DMS79 (cell line): ENCODE measurements around the gene RCVRN.
"Not testable (repeated sequence)": the region's sequence is repeated elsewhere in the genome, so short reads cannot be mapped to it uniquely, and the experiment has no call there.

Experiments
- DNase-seq: peaks from one replicate; lab custom pipeline; 2025; lab: John Stamatoyannopoulos, UW

The RCVRN gene

DNA sequence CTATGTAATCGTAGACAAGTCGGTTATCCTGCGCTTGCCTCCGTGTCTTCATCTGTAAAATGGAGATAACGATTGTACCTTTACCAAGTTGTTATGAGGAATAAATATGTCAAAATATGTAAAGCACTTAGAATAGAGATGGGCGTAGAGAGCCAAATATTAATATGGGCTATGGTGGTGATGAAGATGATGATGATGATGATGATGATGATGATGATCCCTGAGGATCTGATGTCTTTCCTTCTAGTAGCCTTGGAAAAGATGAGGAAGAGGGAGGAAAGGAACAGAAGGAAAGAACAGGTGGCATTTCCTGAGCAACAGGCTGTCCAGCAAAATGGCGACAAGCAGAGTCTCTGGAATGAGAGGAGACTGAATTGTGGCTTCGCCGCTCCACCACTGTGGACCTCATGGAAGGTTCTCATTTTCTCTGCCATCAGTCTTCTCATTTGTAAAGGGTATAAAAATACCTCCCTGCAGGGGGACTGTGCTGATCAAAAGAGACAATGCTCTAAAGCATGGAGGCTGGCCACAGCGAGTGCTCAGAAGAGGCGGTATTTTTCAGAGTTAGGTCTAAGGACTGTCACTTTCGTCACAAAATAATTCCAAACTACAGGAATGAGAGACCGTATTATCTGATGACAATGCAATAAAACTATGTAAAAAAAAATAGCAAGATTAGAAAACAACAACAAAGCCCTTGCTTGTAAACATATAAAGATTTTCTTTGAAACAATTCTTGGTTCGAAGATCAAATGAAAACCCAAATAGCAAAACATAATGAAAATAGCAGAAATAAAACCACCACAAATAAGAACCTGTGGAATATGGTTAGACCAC lies 17.2 kb upstream of the RCVRN start:
- DNase-seq = no peak

DNA sequence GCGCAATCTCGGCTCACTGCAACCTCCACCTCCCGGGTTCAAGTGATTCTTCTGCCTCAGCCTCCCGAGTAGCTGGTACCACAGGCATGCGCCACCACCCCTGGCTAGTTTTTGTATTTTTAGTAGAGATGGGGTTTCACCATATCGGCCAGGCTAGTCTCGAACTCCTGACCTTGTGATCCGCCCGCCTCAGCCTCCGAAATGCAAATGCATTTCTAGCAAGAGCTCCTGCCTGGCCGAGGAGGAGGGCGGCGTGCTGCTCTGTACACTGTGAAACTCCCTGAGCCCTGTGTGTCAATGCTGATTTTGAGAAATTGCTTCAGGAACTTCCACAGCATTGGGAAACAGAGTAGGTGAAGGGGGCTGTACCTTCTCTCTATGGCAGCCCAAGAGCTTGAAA lies 16.1 kb upstream of the RCVRN start:
- DNase-seq = not testable (repeated sequence)

DNA sequence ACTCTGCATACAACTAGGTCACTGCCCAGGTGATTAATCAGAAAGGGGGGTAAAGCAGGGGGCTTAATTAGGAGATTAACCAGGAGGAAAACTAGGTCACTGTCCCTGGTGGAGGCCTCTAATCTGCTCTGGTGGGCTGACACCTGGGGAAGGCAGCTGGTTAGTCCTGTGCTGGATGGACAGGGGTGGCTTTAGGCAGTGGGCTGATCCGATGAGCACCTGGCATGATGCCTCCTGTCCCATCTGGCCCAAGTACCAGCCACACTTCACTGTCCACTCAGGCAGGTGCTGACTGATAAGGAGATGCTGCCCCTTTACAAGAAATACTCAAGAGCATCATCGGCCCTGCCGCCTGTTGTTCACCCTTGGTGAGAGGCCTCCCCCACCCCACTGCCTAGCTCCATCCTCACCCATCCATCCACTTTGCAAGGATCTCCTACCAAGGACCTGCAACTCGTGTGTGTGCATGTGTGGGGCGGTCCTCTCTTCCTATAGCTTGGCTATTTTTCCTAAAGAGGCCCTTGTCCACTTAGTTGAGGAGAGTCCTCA lies 13.8 kb upstream of the RCVRN start:
- DNase-seq = no peak

DNA sequence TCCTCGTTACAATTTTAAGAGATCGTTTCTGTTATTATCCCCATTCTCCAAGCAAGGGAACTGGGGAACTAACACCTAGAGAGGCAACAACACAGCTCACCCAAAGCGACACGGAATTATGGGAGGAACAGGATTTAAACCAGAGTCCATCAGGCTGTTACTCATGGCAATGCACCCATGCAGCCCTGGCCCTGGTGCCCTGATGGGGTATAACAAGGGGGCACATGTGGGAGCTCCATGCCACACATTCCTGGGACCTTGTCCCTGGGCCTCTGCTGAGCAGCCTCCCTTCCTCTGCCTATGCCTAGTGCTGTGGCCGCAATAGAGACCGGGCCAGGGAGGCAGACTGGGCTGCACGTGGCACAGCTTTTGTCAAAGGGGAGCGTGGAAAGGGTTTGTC lies 13.3 kb upstream of the RCVRN start:
- DNase-seq = no peak

DNA sequence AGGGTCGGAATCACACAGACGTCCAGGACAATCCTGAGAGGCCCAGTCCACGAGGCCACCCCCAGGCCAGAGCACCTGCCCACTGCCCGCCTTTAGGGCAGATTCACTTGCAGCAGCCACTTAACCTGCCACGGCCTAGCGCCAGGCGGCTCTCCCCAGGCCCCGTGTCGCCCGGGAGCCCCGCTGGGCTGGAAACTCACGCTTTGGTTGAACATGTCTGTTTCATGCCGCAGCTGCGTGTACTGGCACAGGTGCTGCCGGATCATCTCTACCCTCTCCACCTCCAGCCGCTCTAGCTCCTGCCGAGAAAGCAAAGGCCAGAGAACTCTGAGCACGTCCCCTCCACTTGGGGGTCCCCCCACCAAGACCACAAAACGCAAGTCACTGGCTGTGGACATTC lies 12.7 kb upstream of the RCVRN start:
- DNase-seq = no peak

DNA sequence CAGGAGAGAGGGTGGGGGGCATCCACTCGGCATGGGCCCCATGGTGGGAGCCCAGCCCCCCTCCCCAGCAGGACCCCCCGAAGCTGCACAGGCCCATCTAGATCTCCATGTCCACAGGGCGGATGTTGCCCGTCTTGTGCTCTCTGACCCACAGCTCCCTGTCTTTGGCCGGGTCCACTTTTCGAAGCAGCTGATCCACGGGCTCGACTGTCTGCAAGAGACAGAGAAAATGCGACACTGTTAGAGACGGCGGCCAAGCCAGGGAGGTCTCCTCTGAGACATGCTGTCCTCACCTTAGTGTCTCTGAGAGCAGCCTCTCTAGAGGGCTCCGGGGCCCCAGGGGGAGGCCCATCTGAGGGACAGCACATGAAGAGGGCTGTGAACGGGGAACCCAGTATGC lies 12.1 kb upstream of the RCVRN start:
- no peak for DNase-seq

DNA sequence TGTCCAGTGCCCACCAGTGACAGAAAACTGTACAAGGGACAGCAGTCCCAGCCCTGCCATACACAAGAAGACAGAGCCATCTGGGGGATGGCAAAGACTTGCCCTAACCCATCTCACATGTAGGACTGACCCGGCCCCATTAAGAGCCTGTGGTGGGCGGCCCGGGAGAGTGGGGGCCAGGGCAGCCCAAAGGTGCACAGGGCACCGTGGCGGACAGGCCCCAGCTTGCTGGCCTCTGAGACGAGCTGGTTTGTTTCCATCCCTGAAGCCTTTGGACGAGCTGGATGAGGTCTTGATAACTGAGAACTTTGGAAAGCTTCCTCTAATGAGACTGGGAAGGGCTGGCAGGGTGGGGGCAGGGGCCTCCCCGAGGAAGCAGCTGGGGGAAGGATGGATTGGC lies 11.0 kb upstream of the RCVRN start:
- no peak for DNase-seq

DNA sequence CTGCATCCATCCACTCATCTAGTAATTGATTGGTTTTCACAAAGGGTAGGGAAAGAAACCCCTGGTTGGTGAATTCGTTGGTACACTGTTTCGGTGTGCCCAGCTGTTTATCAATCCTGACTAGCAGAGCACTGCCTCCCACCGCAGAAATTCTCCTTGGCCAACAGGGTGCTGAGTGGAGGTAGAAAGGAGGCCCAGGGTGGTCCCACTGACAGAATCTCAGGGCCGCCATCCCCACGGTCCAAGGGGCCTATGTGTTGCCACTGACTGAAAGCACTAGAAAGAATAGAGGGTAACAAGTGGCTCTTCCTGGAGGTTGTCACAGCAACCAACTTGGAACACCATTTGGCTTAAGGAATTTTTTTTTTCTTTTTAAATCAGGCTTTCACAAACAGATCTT lies 8.4 kb upstream of the RCVRN start:
- DNase-seq = no peak

DNA sequence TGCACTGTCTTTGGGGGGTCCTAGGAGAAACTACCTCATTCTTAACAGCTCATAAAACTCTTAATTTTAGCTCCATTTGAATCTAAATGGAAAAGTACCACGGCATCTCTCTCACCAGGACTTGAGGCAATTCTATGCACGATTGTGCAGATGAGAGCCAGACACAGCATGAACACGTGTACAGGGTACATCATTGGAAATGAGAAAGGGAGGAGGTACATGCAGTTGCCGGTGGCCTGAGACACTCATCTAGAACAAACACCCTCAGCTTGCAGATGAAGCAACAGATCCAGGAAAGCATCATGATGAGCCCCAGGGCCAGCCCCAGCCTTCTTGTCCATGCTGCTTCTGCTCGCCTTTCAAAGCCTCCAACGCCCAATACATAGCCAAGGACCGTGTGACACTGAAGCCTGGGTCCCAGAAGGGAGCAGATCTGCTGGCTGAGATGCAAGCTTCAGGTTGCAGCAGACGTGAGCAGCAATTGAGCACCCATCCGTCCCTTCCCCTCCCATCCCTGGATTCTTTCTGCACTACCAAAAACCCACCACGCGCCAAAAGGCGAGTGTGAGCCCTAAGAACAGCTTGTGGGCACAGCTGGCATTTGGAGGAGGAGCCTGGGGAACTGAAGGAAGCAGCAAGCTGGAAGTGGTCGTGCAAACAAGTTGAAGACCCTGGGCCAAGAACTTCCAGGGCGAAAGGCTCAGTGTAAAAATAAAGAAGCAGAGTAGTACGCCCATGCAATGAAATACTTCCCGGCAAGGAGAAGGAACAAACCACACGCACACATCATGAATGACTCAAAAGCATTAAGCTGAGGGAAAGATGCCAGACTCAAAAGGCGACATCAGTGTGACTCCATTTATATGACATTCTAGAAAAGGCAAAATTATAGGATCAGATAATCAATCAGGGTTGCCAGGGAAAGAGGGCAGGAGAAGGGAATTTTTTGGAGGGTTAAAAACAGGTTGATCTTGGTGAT lies 7.3 kb upstream of the RCVRN start:
- no peak for DNase-seq

DNA sequence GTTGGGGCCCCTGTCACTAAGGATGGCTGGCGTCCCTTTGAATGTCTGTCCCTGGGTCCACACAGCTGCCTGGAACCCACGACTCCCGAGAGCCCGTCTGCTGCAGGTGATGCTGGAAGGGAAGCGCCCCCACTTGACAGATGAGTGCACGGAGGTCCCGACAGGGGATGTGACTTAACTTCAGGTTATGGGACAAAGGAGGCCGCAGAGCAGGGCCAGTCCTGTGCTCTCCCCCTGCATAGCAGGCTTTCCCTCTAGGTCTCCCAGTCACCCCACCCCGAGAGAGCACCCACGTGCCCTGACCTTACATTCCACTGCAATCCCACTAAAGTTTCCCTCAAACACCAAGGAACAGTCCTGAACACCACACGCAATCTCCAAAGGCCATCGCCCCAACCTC lies 6.0 kb upstream of the RCVRN start:
- DNase-seq = no peak

DNA sequence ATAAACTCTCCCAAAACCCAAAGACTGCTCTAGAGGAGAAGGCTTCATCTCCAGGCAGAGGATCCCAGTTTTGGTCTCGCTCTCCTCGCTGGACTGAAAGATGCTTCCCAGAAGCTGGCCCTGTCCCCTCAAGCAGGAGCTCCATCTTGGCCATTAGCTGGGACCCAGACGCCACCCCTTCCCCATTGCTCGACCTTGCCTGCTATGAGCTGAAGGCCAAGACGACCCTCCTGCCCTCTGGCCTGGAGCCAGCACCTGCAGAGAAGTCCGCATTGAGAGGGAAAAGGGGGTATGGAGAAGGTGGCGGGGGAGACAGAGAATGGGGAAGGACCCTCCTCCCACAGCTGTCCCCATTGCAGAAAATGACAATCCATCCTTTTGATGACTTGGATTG lies 3.6 kb upstream of the RCVRN start:
- DNase-seq = no peak

DNA sequence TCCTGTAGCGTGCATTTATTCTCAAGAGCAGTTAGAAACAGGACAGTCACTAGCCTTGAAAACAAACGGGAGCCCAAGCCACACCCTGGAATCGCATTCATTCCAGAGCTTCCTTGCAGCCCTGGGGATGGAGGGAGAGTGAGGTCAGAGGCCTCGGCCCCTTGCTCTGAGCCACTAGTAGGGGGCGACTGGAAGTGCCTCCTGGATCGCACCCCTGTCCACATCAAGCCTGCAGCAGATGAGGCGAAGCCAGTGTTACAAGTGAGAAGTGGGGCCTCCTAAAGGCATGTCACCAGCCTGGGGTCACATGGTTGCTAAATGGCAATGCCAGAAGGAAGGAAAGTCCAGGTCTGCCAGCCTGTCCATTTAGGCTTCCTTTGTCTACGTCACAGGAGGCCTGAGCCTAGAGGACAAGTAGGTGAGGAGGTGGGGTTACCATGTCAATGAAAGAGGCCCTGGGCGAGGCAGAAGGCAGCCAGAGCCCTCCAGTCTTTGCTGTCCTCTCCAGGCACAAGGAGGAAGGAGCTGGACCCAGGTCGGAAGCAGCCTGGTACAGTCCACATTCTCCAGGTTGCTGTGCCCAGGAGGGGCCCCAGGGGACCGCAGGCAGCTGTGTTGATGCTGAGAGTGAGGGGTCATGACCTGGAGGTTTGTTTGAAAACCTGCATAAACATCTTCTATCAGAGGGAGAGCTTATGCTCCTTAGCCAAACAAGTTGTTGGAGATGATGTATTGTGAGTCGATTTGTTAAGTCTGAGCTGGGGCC lies 3.0 kb upstream of the RCVRN start:
- DNase-seq = no peak

DNA sequence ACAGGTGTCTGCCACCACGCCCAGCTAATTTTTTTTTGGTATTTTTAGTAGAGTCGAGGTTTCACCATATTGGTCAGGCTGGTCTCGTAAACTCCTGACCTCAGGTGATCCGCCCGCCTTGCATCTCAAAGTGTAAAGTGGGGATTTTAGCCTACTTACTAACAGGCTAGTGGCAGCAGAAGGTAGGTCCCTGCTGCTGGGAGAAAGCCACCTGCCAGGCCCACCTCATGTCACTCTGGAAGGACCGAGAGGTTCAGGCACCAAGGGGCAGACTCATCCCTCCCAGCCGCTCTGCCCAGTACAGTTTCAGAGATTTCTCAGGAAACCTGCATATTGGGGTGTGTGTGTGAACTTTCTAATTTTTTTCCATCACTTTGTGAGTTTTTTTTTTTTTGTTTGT lies 2.1 kb upstream of the RCVRN start:
- DNase-seq = no peak

DNA sequence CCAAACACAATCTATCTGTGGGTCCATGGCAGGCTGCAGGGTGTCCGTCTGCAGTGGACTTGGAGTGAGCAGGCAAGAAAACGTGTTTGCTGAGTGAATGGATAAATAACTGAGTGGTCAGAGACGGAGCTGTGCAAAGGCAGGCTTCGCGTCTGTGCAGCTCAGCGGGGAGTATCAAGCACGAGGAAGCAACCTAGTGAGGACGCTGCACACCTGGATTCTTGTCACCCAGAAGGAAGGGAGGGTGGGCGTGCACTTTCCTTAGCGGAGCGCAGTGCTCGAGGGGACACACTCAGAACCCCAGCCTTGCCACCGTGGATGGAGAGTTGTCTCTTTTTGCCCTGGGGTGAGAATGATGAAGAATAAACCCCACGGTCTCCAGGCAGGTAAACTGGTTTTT lies 1.5 kb upstream of the RCVRN start:
- no peak for DNase-seq

DNA sequence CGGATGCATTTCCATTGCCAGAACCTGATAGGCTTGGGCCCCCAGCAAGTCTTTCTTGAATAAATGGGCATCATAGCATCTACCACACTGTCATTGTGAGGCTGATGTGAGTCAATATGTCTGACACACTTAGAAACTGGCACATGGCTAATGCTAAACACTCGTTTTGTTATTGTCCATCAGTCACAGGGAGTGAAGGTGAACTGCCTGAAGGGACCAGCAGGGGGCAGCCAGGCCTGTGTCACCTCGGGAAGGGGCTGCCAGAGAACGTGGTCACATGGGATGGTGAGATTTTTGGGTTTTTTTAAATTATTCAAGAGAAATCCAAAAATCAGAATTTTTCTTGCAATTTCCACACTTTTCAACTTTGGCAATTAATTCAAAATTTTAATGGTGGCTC lies 831 bp upstream of the RCVRN start:
- DNase-seq = no peak

DNA sequence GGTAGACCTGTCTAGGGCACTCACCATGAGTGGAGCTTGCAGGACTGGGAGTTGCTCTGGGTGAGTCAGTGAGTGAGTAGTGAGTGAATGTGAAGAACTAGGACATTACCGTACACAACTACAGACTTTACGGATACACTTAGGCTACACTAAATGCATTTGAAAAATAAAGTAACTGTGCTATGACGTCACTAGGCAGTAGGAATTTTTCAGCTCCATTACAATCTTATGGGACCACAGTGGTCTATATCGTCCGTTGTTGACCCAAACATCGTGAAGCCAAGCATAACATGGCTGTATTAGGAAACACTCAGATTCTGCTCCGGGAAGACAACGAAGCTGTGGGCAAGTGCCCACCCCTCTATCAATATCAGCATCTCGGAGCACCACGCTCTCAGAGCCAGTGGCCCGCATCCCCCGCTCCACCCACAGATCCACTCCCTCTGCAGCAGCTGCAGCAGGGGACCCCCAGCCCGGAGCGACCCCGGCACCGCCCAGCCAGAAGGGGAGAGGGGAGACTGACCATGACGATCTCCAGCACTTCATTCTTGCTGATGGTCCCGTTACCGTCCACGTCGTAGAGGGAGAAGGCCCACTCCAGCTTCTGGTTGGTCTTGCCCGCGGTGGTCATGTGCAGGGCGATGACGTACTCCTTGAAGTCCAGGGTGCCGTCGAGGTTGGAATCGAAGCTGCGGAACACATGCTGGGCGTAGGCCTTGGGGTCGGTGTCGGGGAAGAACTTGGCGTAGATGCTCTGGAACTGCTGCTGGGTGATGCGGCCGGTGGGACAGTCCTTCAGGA lies 594 bp downstream of the RCVRN start:
- no peak for DNase-seq

DNA sequence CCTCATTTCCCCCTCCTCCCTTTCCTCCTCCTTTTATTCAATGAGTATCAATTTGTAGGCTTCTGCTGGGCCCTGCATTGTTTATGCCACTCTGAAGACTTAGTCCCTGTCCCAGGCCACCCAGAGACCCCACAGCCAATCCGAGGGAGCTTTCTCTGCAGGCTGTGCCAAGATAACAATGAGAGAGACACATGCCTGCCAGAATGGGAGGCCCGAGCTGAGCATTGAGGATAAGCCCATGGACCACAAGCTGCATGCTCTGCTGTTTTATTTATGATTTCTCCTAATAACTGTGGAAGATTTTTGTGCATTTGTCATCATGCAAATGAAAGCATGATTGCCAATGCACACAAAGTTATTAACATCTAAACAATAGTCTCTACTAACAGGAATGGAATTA lies 3.0 kb downstream of the RCVRN start:
- DNase-seq = no peak

DNA sequence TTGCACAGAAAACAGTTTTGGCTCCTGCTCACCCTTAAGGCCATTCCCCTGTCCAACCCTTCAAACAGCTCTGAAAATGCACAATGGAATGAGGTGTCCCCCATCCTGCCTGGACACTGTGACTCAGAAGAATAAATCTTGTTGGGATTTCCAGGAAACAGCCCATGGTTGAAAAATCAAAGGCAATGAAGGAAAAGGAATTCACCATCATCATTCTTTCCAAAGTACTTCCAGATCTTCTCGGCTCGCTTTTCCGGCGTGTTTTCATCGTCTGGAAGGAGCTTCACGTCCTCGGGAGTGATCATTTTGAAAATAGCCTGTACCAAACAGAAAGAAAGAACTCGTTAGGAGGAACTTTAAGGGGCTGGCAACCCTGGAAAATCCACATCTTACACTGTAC lies 4.3 kb downstream of the RCVRN start:
- no peak for DNase-seq

DNA sequence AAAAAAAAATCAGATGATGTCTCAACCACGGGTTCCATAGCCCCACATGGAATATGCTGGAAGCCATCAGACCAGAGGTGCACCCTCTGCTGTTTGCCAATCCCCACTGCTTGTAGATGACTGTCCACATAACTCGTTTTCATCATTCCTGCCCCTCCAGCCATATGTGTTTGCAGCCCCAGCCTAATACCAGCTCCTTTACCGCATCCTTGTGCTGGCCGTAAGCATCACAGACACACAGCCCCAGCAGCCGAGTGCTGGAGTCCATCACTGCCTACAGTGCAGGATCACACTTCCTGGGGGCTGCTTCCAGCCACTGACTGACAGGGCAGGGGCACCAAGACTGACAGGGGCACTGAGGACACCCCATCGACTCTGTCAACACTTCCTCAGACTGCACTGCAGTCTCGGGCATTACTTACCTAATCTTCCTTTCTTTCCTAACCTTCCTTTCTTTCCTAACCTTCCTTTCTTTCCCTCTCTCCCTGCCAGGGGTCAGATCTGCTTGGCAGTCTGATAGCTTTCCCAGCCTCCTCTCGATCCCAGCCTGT lies 5.0 kb downstream of the RCVRN start:
- DNase-seq = no peak

DNA sequence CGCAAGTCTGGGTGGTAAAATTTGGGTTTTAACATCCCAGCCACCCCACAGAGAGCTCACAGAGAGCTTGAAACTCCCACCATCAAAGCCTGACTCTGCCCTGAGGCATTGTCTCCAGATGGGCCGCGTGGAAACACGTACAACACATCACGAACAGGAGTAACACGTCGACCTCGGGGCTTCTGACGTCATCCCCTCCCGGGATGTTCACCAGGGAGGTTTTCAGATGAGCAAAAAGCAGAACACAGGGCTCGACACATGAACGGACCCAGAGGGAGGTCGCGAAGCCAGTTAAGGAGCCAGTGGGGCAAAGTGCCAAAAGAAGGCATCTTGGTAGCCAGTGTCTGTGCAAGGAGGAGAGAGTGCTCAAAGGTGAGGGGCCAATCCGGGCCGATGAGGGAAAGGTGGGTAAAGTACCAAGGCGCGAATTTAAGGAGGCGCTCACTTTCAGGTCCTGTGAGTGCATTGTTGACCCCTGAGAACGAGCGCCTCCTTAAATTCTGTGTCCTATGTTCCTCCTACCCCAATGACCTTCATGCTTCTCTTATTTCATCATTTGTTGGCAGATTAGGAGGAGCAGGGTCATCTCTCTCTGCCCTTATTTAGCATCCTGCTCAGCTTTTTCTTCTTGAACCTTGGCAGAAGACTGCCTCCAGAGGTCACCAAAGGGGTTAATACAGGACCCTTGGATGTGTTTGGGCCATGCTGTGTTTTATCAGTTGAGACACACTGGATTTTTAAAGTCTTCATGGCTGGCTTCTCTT lies 5.6 kb downstream of the RCVRN start:
- DNase-seq = no peak
